Urothelium cell line (cell line): ENCODE measurements around the gene BEST1.

Source experiments
- DNase-seq: peaks from one replicate; pipeline ENCODE4 v3.0.0; 2011; ENCODE audit warnings: low spot score, mixed read lengths
- FAIRE-seq: peaks from 2 replicates; lab custom pipeline; 2011; peaks lifted over from hg19 to GRCh38; lab: Jason Lieb, UNC

The BEST1 gene

DNA sequence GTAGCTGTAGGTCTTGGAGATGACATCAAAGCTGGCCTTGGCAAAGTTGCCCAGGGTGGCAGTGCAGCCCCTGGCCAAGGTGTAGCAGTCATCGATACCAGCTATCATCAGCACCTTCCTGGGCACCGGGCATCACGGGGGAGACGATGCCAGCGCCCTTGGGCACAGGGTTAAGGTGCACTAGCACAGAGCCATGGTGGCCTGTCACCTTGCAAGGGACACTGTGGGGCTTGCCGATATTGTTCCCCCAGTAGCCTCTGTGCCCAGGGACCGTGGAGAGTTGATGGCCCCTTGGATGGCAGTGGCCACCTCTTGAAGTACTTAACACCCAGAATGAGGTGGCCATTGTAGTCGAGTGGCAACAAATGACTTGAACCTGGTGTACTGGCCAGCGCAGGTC, 61.7 kb downstream of the BEST1 start:
- FAIRE-seq (no peak), DNase-seq (no peak)

DNA sequence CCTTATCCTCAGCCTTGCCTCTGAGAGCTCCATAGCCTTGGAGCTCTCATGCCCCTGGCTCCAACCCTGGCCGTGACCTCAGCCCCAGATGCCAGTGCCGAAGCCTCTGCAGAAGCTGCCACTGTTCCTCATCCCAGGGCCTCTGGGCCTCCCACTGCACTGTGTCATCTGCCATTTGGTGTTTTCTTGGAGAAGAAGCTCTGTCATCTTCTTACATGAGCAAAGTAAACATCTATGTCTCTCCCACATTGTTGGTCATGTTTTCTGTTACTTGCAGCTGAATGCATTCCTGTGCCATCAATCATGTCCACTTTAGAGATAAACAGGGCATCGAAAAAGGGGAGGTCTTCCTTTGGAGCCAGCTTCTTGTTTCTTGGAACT, 62.3 kb downstream of the BEST1 start:
- no peak for DNase-seq
- FAIRE-seq = no peak

DNA sequence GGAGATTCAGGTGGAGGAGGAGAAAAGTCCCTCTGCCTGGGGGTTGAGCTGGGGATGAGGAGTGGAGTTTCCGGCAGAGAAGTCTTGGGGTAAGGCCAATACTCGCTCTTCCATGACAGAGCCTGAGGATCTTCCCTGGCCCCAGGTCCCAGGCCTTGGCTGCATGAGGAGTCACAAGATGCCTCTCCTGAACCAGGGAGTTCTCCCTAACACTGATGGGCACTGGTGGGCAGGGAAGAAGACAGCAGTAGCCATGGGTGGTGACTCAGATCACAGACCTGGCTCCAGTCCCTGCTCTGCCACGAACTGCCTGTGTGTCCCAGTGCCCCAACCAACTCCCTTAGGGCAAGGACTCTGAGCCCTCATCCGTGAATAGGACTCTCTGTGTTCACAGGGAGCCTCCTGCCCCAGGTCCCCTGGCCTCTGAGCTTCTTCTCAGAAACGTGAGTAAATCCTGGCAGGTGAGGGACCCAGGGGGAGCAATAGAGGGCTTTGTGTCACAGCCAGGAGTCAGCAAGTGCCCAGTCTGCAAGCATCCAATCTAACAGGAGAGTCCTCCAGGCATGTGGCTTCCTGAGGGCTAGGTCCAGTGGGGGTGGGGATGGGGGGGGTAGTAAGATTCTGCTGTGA, 62.8 kb downstream of the BEST1 start:
- FAIRE-seq = no peak
- no peak for DNase-seq
